IPS-11a (cell line): ENCODE data around the gene CHMP5.

Source experiments
- H3K4me3 ChIP-seq: one replicate; pipeline ENCODE4 v1.5.1; 2013; ENCODE audit warnings: low read depth, low read length, control low read depth

The CHMP5 gene

DNA sequence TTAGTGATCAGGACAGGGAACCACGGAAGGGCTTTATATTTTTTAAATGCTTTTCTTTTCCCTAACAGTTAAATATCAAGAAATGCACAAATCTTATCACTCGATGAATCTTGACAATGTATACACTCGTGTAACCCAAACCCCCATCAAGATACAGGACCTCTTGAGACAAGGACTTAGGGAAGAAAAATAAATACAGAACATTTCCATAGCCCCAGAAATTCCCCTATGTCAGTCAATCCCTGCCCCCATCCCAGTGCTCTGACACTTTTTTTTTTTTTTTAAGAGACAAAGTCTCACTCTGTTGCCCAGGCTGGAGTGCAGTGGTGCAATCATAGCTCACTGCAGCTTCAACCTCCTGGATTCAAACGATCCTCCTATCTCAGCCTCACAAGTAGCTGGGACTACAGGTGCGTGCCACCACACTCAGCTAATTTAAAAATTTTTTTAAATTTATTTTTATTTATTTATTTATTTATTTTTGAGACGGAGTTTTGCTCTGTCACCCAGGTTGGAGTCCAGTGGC, 22.2 kb upstream of the CHMP5 start:
- H3K4me3 ChIP-seq = no peak overlapping the region

DNA sequence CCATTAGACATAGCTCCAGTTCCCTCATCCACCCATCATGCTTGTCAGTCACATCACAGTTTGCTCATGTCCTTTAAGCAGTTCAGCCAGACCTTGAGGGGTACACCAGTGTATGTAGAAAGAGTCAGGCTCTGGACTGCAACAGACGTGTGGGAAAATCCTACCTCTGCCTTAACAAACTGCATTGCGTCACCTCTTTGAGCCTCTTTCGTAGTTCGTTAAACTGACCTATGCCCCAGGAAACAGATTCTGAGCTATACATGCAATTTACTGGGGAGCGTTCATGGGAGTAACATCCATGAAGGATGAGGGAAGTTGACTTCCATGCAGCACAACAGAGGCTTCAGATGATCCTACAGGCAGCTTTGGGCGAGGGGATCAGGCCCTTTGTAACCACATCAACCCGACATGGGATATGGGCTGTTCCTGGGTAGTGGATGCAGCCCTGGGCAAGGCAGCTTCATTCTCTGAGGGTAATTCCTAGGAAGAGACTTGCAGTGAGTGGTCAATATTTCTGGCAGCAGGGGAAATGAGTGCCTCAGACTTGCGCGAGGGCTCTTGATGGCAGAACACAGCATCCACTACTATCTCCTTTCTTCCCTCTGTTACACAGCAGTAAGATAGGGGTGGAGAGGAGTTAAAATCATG, 20.6 kb upstream of the CHMP5 start:
- H3K4me3 ChIP-seq = no peak overlapping the region

DNA sequence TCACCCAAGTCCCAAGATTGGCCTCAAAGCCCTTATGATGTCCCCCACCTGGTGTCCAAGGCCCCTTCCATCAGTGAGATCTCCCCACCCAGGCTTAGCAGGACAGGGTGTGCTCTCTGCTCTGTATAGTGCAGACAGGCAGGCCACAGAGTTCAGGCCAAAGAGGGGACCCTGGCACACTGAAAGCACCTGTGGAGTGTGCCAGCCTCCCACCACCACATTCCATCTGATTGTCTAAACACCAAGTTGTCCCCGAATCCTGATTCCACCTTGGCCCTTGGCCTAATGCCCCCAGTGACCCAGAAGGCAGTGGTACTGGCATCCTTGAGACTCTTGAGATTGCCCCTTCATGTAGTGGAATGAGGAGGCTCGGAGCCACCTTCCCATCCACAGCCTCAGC, 19.5 kb upstream of the CHMP5 start:
- no peak overlapping the region for H3K4me3 ChIP-seq

DNA sequence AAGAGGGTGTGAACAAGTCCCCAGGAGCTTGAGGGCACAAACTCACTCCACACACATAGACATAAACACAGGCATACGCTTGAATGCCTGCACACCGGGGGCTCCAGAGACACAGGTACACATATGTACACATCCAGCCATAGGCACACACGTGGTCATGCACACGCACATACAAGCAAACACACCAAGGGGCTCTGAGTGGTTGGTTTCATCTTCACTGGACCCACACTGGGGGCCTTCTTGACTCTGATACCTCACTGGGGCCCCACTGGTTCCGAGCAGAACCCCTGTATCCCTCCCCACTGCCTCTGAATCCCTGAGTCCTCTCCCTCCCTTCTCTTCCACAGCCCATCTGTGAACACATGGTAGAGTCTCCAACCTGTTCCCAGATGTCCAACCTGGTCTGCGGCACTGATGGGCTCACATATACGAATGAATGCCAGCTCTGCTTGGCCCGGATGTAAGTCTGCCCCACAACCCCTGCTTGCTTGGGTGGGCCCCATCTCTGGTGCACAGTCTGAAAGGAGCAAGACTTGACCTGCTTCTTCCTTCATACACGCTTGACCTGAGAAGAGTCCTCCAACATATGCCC, 18.5 kb upstream of the CHMP5 start:
- no peak overlapping the region for H3K4me3 ChIP-seq

DNA sequence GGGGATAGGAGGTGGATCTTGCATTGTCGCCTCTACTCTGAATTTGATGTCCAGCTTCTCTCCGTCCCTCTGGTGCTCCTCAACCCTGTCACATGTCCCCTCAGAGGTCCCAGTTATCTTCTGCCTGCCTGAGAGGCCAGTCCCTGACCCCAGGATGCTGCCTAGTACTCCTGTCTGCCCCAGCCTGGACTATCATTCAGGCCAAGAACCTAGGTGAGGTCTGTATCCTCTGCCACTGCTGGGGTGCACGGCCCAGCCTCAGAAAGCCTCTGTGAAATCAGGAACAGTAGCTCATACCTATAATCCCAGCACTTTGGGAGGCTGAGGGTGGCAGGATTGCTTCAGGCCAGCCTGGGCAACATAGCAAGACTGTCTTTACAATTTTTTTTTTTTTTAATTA, 16.2 kb upstream of the CHMP5 start:
- no peak overlapping the region for H3K4me3 ChIP-seq

DNA sequence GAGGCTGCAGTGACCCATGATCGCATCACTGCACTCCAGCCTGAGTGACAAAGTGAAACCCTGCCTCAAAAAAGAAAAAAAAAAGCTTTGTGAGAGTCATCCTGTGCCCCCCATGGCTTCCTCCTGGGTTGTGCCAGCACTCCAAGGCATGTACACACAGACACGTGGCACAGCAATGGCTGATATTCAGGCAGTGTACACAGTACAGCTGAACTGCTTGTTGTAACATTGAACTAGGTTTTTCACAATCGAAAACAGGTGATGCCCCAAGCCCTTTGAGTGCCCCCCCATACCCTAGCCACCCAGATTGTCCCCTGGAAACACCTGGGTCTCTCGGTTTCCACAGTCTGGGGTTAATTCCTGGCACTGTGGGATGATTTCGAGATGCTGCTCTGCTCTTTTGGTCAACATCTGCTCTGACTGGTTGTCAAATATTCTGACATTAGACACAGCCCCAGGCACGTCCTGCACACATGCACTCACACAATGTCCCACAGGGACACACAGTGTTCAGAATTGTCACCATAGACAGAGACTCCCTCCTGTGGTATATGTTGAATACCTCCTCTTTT, 15.7 kb upstream of the CHMP5 start:
- no peak overlapping the region for H3K4me3 ChIP-seq

DNA sequence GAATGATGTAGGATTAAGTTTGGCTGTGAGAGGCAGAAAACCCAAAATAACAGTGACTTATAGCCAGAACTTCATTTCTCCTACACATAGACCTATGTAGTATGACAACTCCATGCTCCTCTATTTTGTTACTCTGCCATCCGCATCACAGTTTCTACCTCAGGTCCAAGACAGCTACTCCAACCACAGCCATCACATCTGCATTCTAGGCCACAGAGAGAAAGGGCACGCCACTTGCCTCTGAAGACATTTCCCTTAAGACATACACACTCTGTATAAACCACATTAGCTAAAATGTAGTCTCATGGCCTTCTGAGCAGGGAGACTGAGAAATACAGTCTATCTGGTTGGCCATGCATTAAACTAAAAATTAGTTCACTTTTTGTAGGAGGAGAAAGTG, 14.9 kb upstream of the CHMP5 start:
- no peak overlapping the region for H3K4me3 ChIP-seq

DNA sequence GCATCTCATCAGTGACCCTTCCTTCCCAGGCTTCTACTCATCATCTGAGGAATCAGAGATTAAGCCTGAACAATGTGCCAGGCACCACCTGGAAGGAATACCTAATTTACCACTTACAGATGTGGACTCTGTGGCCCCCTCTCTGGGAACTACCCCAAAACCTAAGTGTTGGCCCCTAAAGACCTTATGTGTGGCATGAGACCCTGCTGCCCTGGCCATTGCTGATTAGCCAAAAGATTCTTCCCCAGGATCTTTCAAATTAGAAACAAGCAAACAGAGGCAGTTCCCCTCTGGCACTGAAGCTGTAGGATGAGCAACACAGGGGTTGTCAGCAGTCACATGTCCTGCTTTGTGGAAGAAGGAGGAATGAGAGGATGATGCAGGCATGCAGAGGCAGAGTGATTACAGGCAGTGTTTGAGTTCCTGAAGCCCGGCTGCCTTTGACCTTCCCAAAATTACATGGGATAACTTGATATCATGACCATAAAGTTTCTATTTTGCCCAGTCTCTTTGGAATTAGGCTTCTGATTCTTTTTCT, 14.3 kb upstream of the CHMP5 start:
- H3K4me3 ChIP-seq = no peak overlapping the region

DNA sequence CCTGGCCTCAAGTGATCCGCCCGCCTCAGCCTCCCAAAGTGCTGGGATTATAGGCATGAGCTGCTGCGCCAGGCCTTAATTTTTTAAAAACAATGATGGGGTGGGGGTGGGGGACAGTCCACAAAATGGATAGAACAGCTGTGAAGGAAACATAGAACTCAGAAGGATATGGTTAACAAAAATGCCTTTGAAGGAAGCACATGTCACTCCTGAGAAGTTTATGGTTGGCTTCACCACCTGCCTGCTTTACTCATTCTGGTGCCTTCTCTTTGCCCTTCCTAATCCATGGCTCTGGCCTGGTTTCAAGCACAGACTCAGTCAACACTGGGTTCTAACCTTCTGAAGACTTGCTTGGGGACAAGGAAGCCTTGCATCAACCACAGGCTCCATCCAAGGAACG, 10.6 kb upstream of the CHMP5 start:
- no peak overlapping the region for H3K4me3 ChIP-seq

DNA sequence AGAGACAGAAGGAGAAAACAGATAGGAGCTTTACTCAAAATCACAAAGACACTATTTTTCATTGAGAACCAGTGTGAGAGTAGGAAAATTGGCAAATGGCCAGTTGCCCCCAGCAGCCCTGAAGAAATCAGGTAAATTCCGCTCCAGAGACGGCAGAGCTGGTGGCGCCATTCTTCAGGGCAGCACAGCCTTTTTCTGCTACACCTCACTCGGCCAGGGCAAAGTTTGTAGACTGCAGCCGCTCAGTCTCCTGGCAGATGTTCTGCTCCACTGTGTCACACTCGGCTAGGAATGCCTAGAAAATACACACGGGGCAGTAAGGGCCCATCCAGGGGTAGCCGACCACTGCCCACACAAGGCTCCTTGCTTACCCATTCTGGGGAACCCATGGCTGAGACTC, 9.8 kb upstream of the CHMP5 start:
- H3K4me3 ChIP-seq = no peak overlapping the region

DNA sequence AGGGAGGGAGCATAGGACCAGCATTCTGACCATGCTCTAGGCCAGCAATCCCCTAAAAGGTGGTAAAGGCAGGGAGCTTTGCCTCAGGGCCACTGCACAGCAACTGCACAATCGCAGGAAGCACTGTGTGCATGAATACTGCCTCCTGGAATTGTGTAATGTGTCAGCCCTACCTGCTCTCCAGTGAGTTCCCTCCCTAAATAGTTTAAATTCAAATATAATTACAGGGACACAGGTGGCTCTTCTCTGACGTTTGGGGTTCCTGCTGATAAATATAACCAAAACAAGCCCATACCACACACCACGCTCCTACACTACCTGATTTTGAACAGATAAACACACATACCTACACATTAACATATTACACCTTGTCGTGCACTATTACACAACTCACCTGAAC, 9.4 kb upstream of the CHMP5 start:
- H3K4me3 ChIP-seq = no peak overlapping the region

DNA sequence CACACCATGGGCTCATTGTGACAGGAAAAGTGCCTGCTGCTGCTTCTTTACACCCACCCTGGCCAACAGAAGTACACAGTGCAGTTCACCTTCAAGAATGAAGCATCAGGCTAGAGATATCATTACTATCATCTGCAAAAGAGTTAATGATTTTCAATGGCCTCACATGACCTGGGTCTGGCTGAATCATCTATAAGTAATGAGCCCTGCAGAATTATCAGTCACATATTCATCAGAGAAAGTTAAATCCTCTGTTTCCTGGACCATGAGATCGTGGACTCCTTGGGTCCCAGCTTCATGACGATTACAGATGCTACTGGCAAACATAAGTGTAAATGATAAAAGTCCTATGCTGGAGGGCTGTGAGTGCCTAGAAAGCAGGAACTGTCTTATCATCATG, 8.6 kb upstream of the CHMP5 start:
- no peak overlapping the region for H3K4me3 ChIP-seq

DNA sequence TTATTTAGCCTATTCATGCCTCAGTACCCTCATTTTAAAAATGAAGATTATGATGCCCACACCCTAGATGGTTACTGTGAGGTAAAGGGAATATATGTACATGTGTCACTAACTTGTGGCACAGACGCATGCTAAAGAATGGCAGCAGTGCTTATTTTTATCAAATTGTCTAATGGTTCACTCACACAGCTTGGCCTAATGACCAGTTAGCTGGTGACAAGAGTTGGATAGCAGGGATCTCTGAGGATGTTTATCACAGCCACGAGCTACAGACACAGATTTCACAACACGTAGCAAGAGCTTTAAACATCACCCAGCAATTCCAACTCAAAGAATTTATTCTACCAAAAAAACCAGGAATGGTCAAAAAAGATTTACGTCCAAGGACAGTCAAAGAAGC, 7.6 kb upstream of the CHMP5 start:
- H3K4me3 ChIP-seq = no peak overlapping the region

DNA sequence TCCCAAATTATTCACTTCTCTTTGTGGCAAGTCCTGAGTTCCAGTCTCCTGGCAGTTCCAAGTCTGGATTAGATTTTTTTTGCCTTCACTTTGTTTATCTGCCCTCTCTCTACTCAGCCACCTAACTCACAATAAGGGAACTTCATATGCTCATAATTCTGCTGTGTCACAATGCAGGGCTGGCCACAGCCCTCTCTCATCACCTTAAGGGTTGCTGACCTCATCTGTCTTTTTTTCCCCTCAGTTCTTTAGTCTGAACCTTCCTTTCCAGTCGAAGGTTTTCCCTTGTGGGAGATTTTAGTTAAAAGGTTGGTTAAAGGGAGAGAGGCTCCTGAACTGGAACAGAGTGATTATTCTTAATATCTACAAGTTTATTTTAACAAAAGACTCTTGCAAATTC, 4.5 kb upstream of the CHMP5 start:
- H3K4me3 ChIP-seq = no peak overlapping the region

DNA sequence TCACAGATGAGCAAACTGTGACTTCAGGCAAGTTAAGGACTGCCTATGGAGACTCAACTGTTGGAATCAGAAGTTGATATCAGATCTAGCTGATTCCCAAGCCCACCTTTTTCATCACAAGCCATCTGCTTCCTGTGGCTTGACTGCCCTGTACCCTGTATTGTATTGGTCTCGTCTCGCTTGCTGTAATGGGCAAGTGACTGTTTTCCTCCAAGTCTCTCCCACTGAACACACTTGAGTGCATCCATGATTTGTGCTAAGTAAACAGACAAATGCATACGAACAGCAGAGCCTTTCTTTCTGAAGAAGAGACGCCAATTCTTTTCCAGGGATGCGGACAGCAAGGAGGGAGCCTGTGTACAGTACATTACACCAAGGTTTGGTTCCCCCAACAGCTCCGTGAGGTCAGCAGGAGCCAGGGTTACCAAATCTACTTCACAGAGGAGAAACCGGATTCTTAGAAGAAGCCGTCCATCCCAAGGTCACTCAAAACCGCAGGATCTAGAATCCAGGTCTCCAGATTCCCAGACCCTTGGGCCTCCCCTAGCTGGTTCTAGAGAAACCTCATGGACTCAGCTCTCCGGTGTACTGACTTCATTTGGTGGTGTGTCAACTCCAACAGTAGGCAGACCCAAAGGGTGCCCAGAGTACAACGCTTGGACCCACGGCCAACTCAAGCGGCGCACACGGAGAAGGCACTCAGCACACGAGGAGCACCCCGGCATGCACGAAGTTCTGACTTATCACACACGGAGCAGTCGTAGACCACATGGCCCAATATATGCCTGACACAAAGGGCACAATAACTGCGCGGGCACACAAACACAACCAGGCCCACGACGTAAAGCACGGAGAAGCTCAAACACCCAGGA, 1.5 kb upstream of the CHMP5 start:
- peak overlapping the region; percentile 99 for H3K4me3 ChIP-seq

DNA sequence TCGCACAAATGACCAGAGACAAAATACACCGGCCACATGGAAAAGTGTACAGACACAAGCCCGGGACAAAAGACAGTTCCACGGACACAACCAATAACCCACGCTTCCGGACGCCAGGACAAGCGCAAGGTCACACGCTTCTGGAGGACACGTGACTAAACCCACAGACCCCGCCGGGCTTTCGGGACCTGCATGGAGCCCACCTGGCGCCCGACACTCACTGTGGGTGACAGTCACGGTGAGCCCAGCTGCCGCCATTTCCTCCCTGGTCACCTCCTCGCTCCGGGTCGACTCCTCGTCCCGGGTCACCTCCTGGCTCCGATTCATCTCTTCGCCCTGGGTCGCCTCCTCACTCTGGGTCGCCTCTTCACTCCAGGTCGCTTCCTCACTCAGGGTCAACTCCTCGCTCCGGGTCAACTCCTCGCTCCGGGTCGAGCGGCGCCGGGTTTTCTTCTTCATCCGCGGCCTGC, 811 bp upstream of the CHMP5 start:
- H3K4me3 ChIP-seq = peak overlapping the region; percentile 99

DNA sequence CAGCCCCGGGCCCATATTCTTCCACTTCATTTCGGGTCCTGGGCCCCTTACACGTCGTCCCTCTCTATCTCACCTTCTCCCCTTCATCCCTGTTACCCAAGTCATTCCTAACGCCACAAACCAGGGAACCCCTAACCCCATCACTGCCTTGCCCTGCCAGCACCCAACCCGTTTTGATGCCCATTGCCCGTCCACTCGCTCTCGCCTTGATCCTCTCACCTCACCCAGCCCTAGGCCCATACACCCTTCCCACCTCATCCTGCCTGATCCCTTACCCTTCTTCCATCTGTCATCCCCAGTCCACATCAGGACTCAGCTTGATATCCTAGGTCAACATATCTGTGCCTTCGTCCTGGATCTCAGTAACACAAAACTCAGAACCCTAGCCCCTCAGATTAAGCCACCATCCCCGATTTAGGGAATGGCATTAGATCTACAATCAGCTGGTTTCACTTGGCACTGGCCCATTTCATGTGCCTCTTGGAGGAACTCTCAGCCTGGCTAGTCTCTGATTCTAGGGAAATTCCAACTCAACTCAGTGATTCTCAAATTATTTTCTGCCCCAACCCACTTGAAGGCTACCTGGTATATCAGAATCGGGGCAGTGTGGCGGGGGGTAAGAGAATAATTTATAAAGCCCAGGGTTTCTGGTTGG, 489 bp downstream of the CHMP5 start:
- H3K4me3 ChIP-seq = peak overlapping the region; percentile 92

DNA sequence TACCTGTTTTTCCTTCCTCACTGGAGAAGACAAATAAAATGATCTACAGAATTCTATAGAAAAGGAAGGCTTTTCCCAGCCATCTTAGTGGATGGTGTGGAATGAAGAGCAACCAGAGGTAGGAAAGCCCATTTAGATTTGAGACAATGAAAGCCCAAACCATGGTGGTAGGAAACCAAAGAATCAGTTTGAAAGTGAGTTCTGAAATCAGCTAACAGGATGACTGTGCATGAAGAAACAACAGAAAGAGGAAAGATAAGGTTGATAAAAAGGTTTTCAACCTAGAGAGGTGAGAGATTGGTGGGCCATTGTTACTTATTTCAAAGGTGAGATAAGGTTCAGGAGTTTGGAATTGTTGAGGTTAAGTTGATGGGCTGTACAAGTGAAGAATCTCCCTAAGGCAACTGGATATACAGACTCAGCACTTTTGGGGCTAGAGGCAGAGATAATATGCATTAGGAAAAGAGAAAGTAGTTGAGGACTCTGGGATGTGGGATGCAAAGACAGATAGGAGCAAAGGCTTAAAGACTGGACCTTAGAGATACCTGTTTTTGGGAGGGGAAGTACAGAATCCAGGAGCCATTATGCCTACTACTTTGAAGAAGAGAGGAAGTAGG, 2.4 kb downstream of the CHMP5 start:
- no peak overlapping the region for H3K4me3 ChIP-seq

DNA sequence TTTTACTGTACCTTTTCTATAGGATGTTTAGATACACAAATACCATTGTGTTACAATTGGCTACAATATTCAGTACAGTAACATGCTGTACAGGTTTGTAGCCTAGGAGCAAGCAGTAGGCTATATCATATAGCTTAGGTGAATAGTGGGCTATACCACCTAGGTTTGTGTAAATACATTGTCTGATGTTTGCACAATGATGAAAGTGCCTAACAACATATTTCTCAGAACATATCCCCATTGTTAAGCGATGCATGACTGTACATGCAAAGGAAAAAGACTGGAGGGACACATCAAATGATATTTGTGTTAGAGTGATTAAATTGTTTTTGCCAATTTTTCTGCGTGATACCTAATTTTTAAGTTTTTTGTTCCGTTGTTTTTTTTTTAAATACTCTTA, 5.3 kb downstream of the CHMP5 start:
- H3K4me3 ChIP-seq = no peak overlapping the region

DNA sequence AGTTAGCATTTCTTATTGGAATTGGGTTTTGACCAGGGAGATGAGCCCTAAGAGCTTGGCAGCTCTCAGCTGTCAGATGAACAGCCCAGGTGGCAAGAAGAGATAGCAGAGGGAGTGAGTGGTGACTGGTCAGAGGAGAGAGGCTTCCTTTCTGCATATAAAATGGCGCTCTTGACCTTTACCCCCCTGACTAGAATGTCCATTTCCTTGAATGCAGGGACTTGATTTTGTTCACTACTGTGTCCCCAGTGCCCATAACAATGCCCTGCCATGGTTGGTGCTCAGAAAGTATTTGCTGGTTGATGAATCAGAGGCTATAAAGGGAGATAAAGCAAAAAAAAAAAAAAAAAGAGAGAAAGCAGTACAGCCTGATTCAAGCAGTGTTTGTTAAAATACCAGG, 7.2 kb downstream of the CHMP5 start:
- no peak overlapping the region for H3K4me3 ChIP-seq
